GM23338 (cell line): ENCODE data around the gene UTP11. TPM values are rescaled to one million over a fixed set of nuclear protein-coding genes. Genes with fewer than 3 reads are reported as not detected.

Experiments used
- ATAC-seq: fragments of 200-7000 bp; cut with Tn5 transposase; 3 replicates; pipeline ENCODE4 v1.9.1; 2020
- DNase-seq: peaks from one replicate; pipeline ENCODE4 v3.0.0-alpha.2; 2015; ENCODE audit warnings: low spot score
- H2AFZ ChIP-seq: fragments of 200-600 bp; sonication (generic); 2 replicates; pipeline ENCODE4 v1.8.0; 2016; ENCODE audit warnings: antibody characterized with exemption, mild to moderate bottlenecking, moderate library complexity
- H3F3A ChIP-seq: fragments of 200-600 bp; sonication (generic); replicated peaks from 2 replicates; pipeline ENCODE4 v1.8.0; 2017; ENCODE audit warnings: antibody characterized with exemption, mixed run types, low read depth
- H3K27ac ChIP-seq: fragments of 200-600 bp; sonication (generic); 2 replicates; pipeline ENCODE4 v1.6.1; 2016; ENCODE audit warnings: low read depth
- H3K27me3 ChIP-seq: fragments of 200-600 bp; sonication (generic); 2 replicates; pipeline ENCODE4 v1.8.0; 2016; ENCODE audit warnings: mild to moderate bottlenecking, mixed run types, moderate library complexity; ENCODE audit not compliant: insufficient read depth
- H3K36me3 ChIP-seq: fragments of 200-600 bp; sonication (generic); 2 replicates; pipeline ENCODE4 v1.8.0; 2016; ENCODE audit warnings: mild to moderate bottlenecking; ENCODE audit not compliant: insufficient read depth
- H3K4me1 ChIP-seq: fragments of 200-600 bp; sonication (generic); 2 replicates; pipeline ENCODE4 v1.8.0; 2016; ENCODE audit warnings: mild to moderate bottlenecking, moderate library complexity; ENCODE audit not compliant: insufficient read depth
- H3K4me2 ChIP-seq: fragments of 200-600 bp; sonication (generic); 2 replicates; pipeline ENCODE4 v1.7.1; 2017; ENCODE audit warnings: mixed run types
- H3K4me3 ChIP-seq: fragments of 200-600 bp; sonication (generic); 2 replicates; pipeline ENCODE4 v1.6.1; 2016; ENCODE audit warnings: mixed run types
- H3K79me2 ChIP-seq: fragments of 200-600 bp; sonication (generic); replicated peaks from 2 replicates; pipeline ENCODE4 v1.8.0; 2017; ENCODE audit warnings: mild to moderate bottlenecking; ENCODE audit not compliant: insufficient read depth
- H3K9me2 ChIP-seq: fragments of 200-600 bp; sonication (generic); 2 replicates; pipeline ENCODE4 v1.8.0; 2017; ENCODE audit not compliant: insufficient read depth
- H4K20me1 ChIP-seq: fragments of 200-600 bp; sonication (generic); replicated peaks from 2 replicates; pipeline ENCODE4 v1.8.0; 2017; ENCODE audit warnings: mild to moderate bottlenecking; ENCODE audit not compliant: insufficient read depth
- H3K27ac Mint-ChIP-seq: 2 replicates; pipeline ENCODE4 v1.8.0; 2020; ENCODE audit warnings: inconsistent platforms, mild to moderate bottlenecking, moderate library complexity, mixed read lengths
- H3K27me3 Mint-ChIP-seq: 3 replicates; pipeline ENCODE4 v1.8.0; 2022; ENCODE audit warnings: low read depth, mild to moderate bottlenecking, moderate library complexity, mixed read lengths, inconsistent platforms; ENCODE audit not compliant: insufficient read depth, poor library complexity
- H3K36me3 Mint-ChIP-seq: 3 replicates; pipeline ENCODE4 v1.8.0; 2021; ENCODE audit warnings: low read depth, mild to moderate bottlenecking, inconsistent platforms, moderate library complexity, mixed read lengths
- H3K4me1 Mint-ChIP-seq: 3 replicates; pipeline ENCODE4 v1.8.0; 2020; ENCODE audit warnings: mild to moderate bottlenecking, inconsistent platforms, mixed read lengths
- H3K4me3 Mint-ChIP-seq: 3 replicates; pipeline ENCODE4 v1.8.0; 2021; ENCODE audit warnings: moderate library complexity, mild to moderate bottlenecking, inconsistent platforms, mixed read lengths
- H3K9me3 Mint-ChIP-seq: 3 replicates; pipeline ENCODE4 v1.8.0; 2020; ENCODE audit warnings: moderate library complexity, mild to moderate bottlenecking, inconsistent platforms, mixed read lengths
- CREB1 ChIP-seq: fragments of 250-450 bp; sonication (Bioruptor Pico); IDR thresholded peaks from 2 replicates; pipeline ENCODE4 v1.5.0; 2020; ENCODE audit warnings: low read depth, mild to moderate bottlenecking, moderate library complexity
- CTCF ChIP-seq, 2 experiments: fragments of 200-600 bp in 1 of 2; sonication (generic) in 1 of 2; conservative IDR thresholded peaks; 2 replicates each; pipeline versions ENCODE4 v1.5.1 to v1.6.1; 2016 to 2017; ENCODE audit warnings: antibody characterized with exemption in 2 of 2, low read depth in 2 of 2, mild to moderate bottlenecking in 2 of 2, moderate library complexity in 1 of 2
- ETS1 ChIP-seq: IDR thresholded peaks from 2 replicates; pipeline ENCODE4 v1.6.1; 2016; ENCODE audit warnings: antibody characterized with exemption
- EZH2 ChIP-seq: fragments of 200-600 bp; sonication (generic); IDR thresholded peaks from one replicate; pipeline ENCODE4 v1.8.0; 2017; ENCODE audit warnings: antibody characterized with exemption, mild to moderate bottlenecking, low read depth; ENCODE audit not compliant: unreplicated experiment
- EZH2phosphoT487 ChIP-seq: fragments of 200-600 bp; sonication (generic); IDR thresholded peaks from one replicate; pipeline ENCODE4 v1.8.1; 2018; ENCODE audit warnings: antibody characterized with exemption; ENCODE audit not compliant: unreplicated experiment
- JUNB ChIP-seq: IDR thresholded peaks from one replicate; pipeline ENCODE4 v1.6.1; 2016; ENCODE audit warnings: antibody characterized with exemption; ENCODE audit not compliant: unreplicated experiment
- NANOG ChIP-seq: IDR thresholded peaks from 2 replicates; pipeline ENCODE4 v1.6.1; 2016; ENCODE audit warnings: antibody characterized with exemption, borderline replicate concordance
- POLR2AphosphoS5 ChIP-seq: IDR thresholded peaks from 2 replicates; pipeline ENCODE4 v1.6.1; 2016; ENCODE audit warnings: antibody characterized with exemption, low read depth
- REST ChIP-seq: IDR thresholded peaks from one replicate; pipeline ENCODE4 v1.6.1; 2018; ENCODE audit warnings: antibody characterized with exemption; ENCODE audit not compliant: unreplicated experiment
- STAT1 ChIP-seq: IDR thresholded peaks from one replicate; pipeline ENCODE4 v1.6.1; 2016; ENCODE audit warnings: antibody characterized with exemption; ENCODE audit not compliant: unreplicated experiment
- ZNF114 ChIP-seq: fragments of 250-450 bp; sonication (Bioruptor Pico); IDR thresholded peaks from 2 replicates; pipeline ENCODE4 v1.5.0; 2020; ENCODE audit warnings: mild to moderate bottlenecking, moderate library complexity
- ZNF331 ChIP-seq: fragments of 250-450 bp; sonication (Bioruptor Pico); IDR thresholded peaks from 2 replicates; pipeline ENCODE4 v1.5.0; 2020; ENCODE audit warnings: low read depth, mild to moderate bottlenecking, moderate library complexity
- polyA plus RNA-seq: library from polyadenylated mRNA; unstranded; fragments of >200 nt; fragmentation: Nextera tagmentation; extraction: Ambion mirVana; gene quantifications from 2 replicates; pipeline ENCODE4 v1.2.1, GENCODE V29; 2016
- total RNA-seq: library from RNA; depleted of rRNA; stranded (reverse); fragments of >200 nt; shearing (Covaris generic); gene quantifications from 2 replicates; pipeline ENCODE4 v1.2.3, GENCODE V29; 2014
- TF ChIP-seq, protein P1 (sequence below): fragments of 250-450 bp; sonication (Bioruptor Pico); IDR thresholded peaks from 2 replicates; pipeline ENCODE4 v1.5.0; 2020; ENCODE audit warnings: mild to moderate bottlenecking, moderate library complexity

Gene UTP11
- total and polyA plus RNA-seq, 2 experiments from 2014 or later: 67.8 to 105 TPM

DNA sequence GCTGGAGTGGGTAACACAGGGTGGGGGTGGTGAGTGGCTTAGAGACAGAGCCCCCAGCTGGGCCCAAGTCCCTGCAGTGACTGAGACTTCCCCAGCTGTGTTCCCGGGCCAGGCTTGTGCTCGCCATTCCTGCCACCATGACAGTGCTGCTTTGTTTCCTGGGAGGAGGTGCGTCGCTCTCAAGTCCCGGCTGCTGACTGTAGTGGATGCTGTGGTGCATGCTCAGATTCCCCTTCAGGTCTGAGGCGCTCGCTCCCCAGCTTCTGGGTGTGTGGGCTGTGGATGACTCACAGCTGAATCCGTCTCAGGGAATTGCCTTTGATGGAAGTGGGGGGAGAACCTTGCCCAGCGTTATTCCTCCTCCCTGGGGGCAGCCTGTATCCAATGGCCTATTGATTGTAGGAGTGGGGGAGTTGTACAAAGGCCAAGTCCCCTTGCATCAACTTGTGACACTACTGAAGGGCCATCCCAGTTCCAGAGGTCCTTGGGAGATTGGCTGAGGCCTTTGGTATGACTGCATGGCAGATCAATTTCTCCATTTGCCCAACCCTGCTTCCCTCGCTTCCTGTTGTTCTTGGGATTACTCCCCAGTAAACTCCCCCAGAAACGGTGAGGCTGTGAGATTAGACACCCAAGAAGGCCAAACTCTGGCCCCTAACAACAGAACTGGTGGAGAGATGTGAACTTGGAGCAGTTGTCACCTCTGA is 51.8 kb downstream of the UTP11 start:
- H2AFZ ChIP-seq: no peak overlapping the region

More for the DNA sequence above, 51.8 kb downstream of the UTP11 start:
- H3K4me1 ChIP-seq: peaks cover 10% of the 10 kb centered on the region
- H4K20me1 ChIP-seq: no peaks in the 10 kb centered on the region
- no peaks in the 10 kb centered on the region for H3K79me2 ChIP-seq
- Mint-ChIP-seq H3K36me3 (peaks cover 4% of the 10 kb centered on the region; the same call in 1 of the 3 replicates), H3K9me3 (peaks cover 4% of the 10 kb centered on the region; the same call in 1 of the 3 replicates), H3K27me3 (peaks cover 12% of the 10 kb centered on the region), H3K4me1 (peaks cover 45% of the 10 kb centered on the region), H3K27ac (peak overlapping the region; percentile 47; the same call in 1 of the 2 replicates), H3K4me3 (no peak overlapping the region; the same call in 2 of the 3 replicates)
- ATAC-seq (peak; percentile 64), DNase-seq (peak; percentile 37)
- no peaks in the 10 kb centered on the region for H3F3A ChIP-seq
- no peaks in the 10 kb centered on the region for H3K9me2 ChIP-seq
- H3K36me3 ChIP-seq: no peaks in the 10 kb centered on the region
- H3K4me3 ChIP-seq: no peak overlapping the region
- no peak overlapping the region for H3K27ac ChIP-seq
- TF ChIP-seq ZNF331 (CRISPR knock-in tag) (no peak), STAT1 (no peak), POLR2AphosphoS5 (no peak), ETS1 (no peak), ZNF114 (CRISPR knock-in tag) (no peak), CTCF (conservative IDR thresholded peaks at IDR 0.05; ENCODE audit: low read depth in 2 of 2) (no peak), EZH2 (no peak), REST (no peak), EZH2phosphoT487 (no peak), JUNB (no peak), CREB1 (no peak), NANOG (no peak)
- TF ChIP-seq, protein P1, sequence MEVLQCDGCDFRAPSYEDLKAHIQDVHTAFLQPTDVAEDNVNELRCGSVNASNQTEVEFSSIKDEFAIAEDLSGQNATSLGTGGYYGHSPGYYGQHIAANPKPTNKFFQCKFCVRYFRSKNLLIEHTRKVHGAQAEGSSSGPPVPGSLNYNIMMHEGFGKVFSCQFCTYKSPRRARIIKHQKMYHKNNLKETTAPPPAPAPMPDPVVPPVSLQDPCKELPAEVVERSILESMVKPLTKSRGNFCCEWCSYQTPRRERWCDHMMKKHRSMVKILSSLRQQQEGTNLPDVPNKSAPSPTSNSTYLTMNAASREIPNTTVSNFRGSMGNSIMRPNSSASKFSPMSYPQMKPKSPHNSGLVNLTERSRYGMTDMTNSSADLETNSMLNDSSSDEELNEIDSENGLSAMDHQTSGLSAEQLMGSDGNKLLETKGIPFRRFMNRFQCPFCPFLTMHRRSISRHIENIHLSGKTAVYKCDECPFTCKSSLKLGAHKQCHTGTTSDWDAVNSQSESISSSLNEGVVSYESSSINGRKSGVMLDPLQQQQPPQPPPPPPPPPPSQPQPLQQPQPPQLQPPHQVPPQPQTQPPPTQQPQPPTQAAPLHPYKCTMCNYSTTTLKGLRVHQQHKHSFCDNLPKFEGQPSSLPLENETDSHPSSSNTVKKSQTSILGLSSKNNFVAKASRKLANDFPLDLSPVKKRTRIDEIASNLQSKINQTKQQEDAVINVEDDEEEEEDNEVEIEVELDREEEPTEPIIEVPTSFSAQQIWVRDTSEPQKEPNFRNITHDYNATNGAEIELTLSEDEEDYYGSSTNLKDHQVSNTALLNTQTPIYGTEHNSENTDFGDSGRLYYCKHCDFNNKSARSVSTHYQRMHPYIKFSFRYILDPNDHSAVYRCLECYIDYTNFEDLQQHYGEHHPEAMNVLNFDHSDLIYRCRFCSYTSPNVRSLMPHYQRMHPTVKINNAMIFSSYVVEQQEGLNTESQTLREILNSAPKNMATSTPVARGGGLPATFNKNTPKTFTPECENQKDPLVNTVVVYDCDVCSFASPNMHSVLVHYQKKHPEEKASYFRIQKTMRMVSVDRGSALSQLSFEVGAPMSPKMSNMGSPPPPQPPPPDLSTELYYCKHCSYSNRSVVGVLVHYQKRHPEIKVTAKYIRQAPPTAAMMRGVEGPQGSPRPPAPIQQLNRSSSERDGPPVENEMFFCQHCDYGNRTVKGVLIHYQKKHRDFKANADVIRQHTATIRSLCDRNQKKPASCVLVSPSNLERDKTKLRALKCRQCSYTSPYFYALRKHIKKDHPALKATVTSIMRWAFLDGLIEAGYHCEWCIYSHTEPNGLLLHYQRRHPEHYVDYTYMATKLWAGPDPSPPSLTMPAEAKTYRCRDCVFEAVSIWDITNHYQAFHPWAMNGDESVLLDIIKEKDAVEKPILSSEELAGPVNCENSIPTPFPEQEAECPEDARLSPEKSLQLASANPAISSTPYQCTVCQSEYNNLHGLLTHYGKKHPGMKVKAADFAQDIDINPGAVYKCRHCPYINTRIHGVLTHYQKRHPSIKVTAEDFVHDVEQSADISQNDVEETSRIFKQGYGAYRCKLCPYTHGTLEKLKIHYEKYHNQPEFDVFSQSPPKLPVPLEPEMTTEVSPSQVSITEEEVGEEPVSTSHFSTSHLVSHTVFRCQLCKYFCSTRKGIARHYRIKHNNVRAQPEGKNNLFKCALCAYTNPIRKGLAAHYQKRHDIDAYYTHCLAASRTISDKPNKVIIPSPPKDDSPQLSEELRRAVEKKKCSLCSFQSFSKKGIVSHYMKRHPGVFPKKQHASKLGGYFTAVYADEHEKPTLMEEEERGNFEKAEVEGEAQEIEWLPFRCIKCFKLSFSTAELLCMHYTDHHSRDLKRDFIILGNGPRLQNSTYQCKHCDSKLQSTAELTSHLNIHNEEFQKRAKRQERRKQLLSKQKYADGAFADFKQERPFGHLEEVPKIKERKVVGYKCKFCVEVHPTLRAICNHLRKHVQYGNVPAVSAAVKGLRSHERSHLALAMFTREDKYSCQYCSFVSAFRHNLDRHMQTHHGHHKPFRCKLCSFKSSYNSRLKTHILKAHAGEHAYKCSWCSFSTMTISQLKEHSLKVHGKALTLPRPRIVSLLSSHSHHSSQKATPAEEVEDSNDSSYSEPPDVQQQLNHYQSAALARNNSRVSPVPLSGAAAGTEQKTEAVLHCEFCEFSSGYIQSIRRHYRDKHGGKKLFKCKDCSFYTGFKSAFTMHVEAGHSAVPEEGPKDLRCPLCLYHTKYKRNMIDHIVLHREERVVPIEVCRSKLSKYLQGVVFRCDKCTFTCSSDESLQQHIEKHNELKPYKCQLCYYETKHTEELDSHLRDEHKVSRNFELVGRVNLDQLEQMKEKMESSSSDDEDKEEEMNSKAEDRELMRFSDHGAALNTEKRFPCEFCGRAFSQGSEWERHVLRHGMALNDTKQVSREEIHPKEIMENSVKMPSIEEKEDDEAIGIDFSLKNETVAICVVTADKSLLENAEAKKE (CRISPR knock-in tag): no peak
- no peaks in the 10 kb centered on the region for H3K27me3 ChIP-seq
- 0 out of 2 replicates have a peak overlapping the region, but pooled peaks have one; percentile 26 for H3K4me2 ChIP-seq
